T-cell (primary cell): ENCODE measurements around the gene RPAP3. TPM values are rescaled to one million over a fixed set of nuclear protein-coding genes. Genes with fewer than 3 reads are reported as not detected.

Experiments used
- ATAC-seq, 4 experiments: fragments of 200-7000 bp in 3 of 4; fragments of 150-1000 bp in 1 of 4; cut with Tn5 transposase; replicated peaks in 1 of 4; 1 replicate in 3 of 4; 2 replicates in 1 of 4; pipeline ENCODE4 v1.10.0; 2021; ENCODE audit warnings: moderate library complexity in 3 of 4, mild to moderate bottlenecking in 2 of 4, moderate number of reproducible peaks in 1 of 4
- CTCF ChIA-PET, 2 donors: fragments of 300-600 bp; sonication (Branson Sonifier 250); formaldehyde crosslinking; loops; one replicate each; lab custom pipeline; 2022; ENCODE audit warnings: antibody characterized with exemption in 2 of 2; lab: Charles Lee
- POLR2A ChIA-PET, 2 donors: fragments of 300-600 bp; sonication (Branson Sonifier 250); formaldehyde crosslinking; loops; one replicate each; lab custom pipeline; 2022; ENCODE audit warnings: antibody characterized with exemption in 2 of 2; lab: Charles Lee
- DNase-seq, 35 experiments: peaks; one replicate each; pipeline versions ENCODE4 v3.0.0 to v3.0.0-alpha.2; 2013 to 2023
- H3K27ac ChIP-seq: one replicate; pipeline ENCODE4 v1.5.1; 2013; ENCODE audit warnings: low read length
- H3K27me3 ChIP-seq, 2 experiments: replicated peaks in 1 of 2; 1 replicate in 1 of 2; 2 replicates in 1 of 2; pipeline versions ENCODE4 v1.6.1 to v1.7.0; 2013; ENCODE audit warnings: low read length in 1 of 2, mixed read lengths in 1 of 2; ENCODE audit not compliant: control insufficient read depth in 2 of 2, insufficient read depth in 2 of 2; ENCODE audit errors: extremely low read depth in 1 of 2
- H3K36me3 ChIP-seq, 2 donors: 1 replicate in 1 of 2; 2 replicates in 1 of 2; pipeline versions ENCODE4 v1.6.1 to v1.7.0; 2013; ENCODE audit warnings: low read length in 1 of 2; ENCODE audit not compliant: control insufficient read depth in 2 of 2, insufficient read depth in 1 of 2; ENCODE audit errors: extremely low read depth in 1 of 2
- H3K4me1 ChIP-seq, 2 experiments: 1 replicate in 1 of 2; 2 replicates in 1 of 2; pipeline versions ENCODE4 v1.6.1 to v1.7.0; 2013; ENCODE audit warnings: low read length in 2 of 2, mixed read lengths in 1 of 2; ENCODE audit not compliant: insufficient read depth in 2 of 2, control insufficient read depth in 1 of 2; ENCODE audit errors: extremely low read depth in 1 of 2
- H3K4me3 ChIP-seq, 2 donors: 1 replicate in 1 of 2; 2 replicates in 1 of 2; pipeline versions ENCODE4 v1.5.1 to v1.7.0; 2013; ENCODE audit warnings: mild to moderate bottlenecking in 2 of 2, low read length in 1 of 2, moderate library complexity in 1 of 2; ENCODE audit not compliant: control insufficient read depth in 1 of 2; ENCODE audit errors: extremely low read depth in 1 of 2
- H3K9me3 ChIP-seq: 2 replicates; pipeline ENCODE4 v1.7.0; 2013
- H3K27ac Mint-ChIP-seq, 2 donors: one replicate each; pipeline ENCODE4 v1.8.0; 2020 to 2021; ENCODE audit warnings: mild to moderate bottlenecking in 2 of 2, mixed read lengths in 2 of 2
- H3K27me3 Mint-ChIP-seq, 2 donors: one replicate each; pipeline ENCODE4 v1.8.0; 2021 to 2022; ENCODE audit warnings: mixed read lengths in 2 of 2
- H3K36me3 Mint-ChIP-seq: one replicate; pipeline ENCODE4 v1.8.0; 2021; ENCODE audit warnings: mixed read lengths
- H3K4me1 Mint-ChIP-seq, 3 donors: one replicate each; pipeline ENCODE4 v1.8.0; 2020 to 2022; ENCODE audit warnings: mixed read lengths in 3 of 3, mild to moderate bottlenecking in 1 of 3
- H3K4me3 Mint-ChIP-seq, 3 donors: one replicate each; pipeline ENCODE4 v1.8.0; 2020 to 2022; ENCODE audit warnings: mild to moderate bottlenecking in 3 of 3, mixed read lengths in 3 of 3, moderate library complexity in 3 of 3
- H3K9me3 Mint-ChIP-seq, 3 donors: one replicate each; pipeline ENCODE4 v1.8.0; 2020 to 2022; ENCODE audit warnings: mixed read lengths in 3 of 3
- whole genome bisulfite sequencing: methylation state at CpG from one replicate; pipeline ENCODE4 v1.1.5; 2013; ENCODE audit warnings: missing lambda C conversion rate; ENCODE audit not compliant: insufficient coverage; 5-methylcytosine and 5-hydroxymethylcytosine counted together
- total RNA-seq, 35 experiments: library from RNA in 6 of 35; stranded (reverse) in 6 of 35; fragments of 120-200 nt in 1 of 35; gene quantifications; one replicate each; pipeline versions ENCODE4 v1.2.1 to v1.2.4 and lab custom pipeline; 2013 to 2026

RPAP3 gene
- total RNA-seq, 5 donors from 2014 or later (not counting 1 experiment from before 2014, with no cell fraction given), result 24.0 to 33.5 (median 29.4) TPM

DNA sequence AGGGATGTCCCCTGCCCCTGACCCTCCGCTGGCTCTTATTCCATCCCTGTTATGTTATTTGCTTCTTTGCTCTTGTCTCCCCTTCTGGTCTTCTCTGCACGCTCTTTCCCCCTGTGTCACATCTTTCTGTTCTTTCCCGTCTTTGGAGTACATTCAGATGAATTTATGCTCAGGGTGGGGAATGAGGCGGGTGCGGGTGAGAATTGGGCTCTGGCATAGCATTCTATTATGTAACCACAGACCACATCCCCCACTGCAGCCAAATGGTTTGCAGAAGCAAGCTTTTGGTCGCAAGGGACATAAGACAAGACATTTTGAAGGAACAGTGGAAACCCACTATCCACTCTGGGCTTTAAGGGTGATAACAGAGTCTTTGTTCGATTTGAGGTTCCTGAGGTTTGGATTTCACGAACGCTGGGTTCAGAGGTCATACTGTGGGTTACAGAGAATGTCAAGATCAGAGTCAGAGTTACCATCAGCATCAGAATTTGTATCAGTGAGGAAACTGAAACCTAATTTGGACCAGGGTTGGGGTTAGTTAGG lies 15.7 kb upstream of the RPAP3 start:
- Histone ChIP-seq H3K4me1 (peaks cover 6 to 36% of the 10 kb centered on the region in 2 experiments), H3K9me3 (no peaks in the 10 kb centered on the region), H3K27ac (no peak overlapping the region), H3K36me3 (no peaks in the 10 kb centered on the region), H3K27me3 (no peaks in the 10 kb centered on the region), H3K4me3 (no peak overlapping the region)
- CTCF ChIA-PET, result interaction anchor here in 1 of 2 donors (1.4 kb wide), 1 partner anchor 44 kb away, joined by 3 read pairs; no protein-coding TSS in a partner anchor
- peak overlapping the region in 1 of 3 donors; percentile 12 for H3K4me3 Mint-ChIP-seq
- H3K27ac Mint-ChIP-seq, result peak overlapping the region in 1 of 2 donors; percentile 66
- 28% methylated on average over 3 of the region's 9 CpGs for WGBS
- H3K27me3 Mint-ChIP-seq, result no peaks in the 10 kb centered on the region
- no peaks in the 10 kb centered on the region for H3K9me3 Mint-ChIP-seq
- POLR2A ChIA-PET, result interaction anchor here in 1 of 2 donors (0.6 kb wide), 1 partner anchor 1466 kb away, joined by 6 read pairs; no protein-coding TSS in a partner anchor
- peaks cover 34 to 47% (median 36%) of the 10 kb centered on the region in 3 donors for H3K4me1 Mint-ChIP-seq
- DNase-seq (peak in 12 of 35 experiments; percentile 18 to 56 (median 36)), ATAC-seq (peak in 3 of 4 experiments; percentile 28 to 51 (median 34))
- H3K36me3 Mint-ChIP-seq, result peaks cover 20% of the 10 kb centered on the region

GRCh38 chr12:47718531-47718930 lies 12.7 kb upstream of the RPAP3 start:
- no CpG with 5 or more reads among the region's 1 CpG for WGBS
- CTCF ChIA-PET, result interaction anchor here (0.6 to 1.4 kb wide), 6 partner anchors 24 to 120 kb away, joined by 3 to 6 read pairs (median 4); no protein-coding TSS in a partner anchor
- Histone ChIP-seq H3K27me3 (no peaks in the 10 kb centered on the region), H3K36me3 (no peaks in the 10 kb centered on the region), H3K4me3 (no peak overlapping the region), H3K4me1 (peaks cover 6 to 41% of the 10 kb centered on the region in 2 experiments), H3K27ac (no peak overlapping the region), H3K9me3 (no peaks in the 10 kb centered on the region)
- H3K9me3 Mint-ChIP-seq, result no peaks in the 10 kb centered on the region
- peaks cover 43 to 54% (median 43%) of the 10 kb centered on the region in 3 donors for H3K4me1 Mint-ChIP-seq
- H3K36me3 Mint-ChIP-seq, result peaks cover 14% of the 10 kb centered on the region
- no peaks in the 10 kb centered on the region for H3K27me3 Mint-ChIP-seq
- no peak for ATAC-seq
- no peak overlapping the region for H3K4me3 Mint-ChIP-seq
- POLR2A ChIA-PET, result interaction anchor here in 1 of 2 donors (0.6 to 0.7 kb wide), 2 partner anchors 65 to 250 kb away, joined by 3 to 4 read pairs; no protein-coding TSS in a partner anchor
- DNase-seq, result no peak
- H3K27ac Mint-ChIP-seq, result peak overlapping the region; percentile 83 to 92

GRCh38 chr12:47717443-47718193 lies 11.8 kb upstream of the RPAP3 start:
- POLR2A ChIA-PET, result interaction anchor here in 1 of 2 donors (0.7 kb wide), 1 partner anchor 251 kb away, joined by 3 read pairs; no protein-coding TSS in a partner anchor
- 35% methylated on average over 6 of the region's 13 CpGs for WGBS
- peak; percentile 12 to 76 (median 54) for DNase-seq
- peaks cover 6 to 36% of the 10 kb centered on the region in 2 experiments for H3K4me1 ChIP-seq
- H3K4me3 ChIP-seq, result no peak overlapping the region
- Mint-ChIP-seq H3K4me3 (peak overlapping the region in 1 of 3 donors; percentile 61), H3K27ac (peak overlapping the region; percentile 83 to 92), H3K36me3 (peaks cover 14% of the 10 kb centered on the region), H3K27me3 (no peaks in the 10 kb centered on the region), H3K9me3 (no peaks in the 10 kb centered on the region), H3K4me1 (peaks cover 43 to 50% (median 43%) of the 10 kb centered on the region in 3 donors)
- CTCF ChIA-PET, result interaction anchor here (0.6 to 1.4 kb wide), 8 partner anchors 10 to 250 kb away, joined by 3 to 6 read pairs (median 4); no protein-coding TSS in a partner anchor
- H3K9me3 ChIP-seq, result no peaks in the 10 kb centered on the region
- no peaks in the 10 kb centered on the region for H3K27me3 ChIP-seq
- no peaks in the 10 kb centered on the region for H3K36me3 ChIP-seq
- H3K27ac ChIP-seq, result peak overlapping the region; percentile 62
- peak; percentile 68 to 84 (median 72) for ATAC-seq

GRCh38 chr12:47717046-47717442 lies 11.2 kb upstream of the RPAP3 start:
- WGBS, result 92% methylated on average over 3 of the region's 6 CpGs
- Histone ChIP-seq H3K9me3 (no peaks in the 10 kb centered on the region), H3K27ac (peak overlapping the region; percentile 62), H3K4me3 (no peak overlapping the region), H3K27me3 (no peaks in the 10 kb centered on the region), H3K36me3 (no peaks in the 10 kb centered on the region), H3K4me1 (peaks cover 6 to 31% of the 10 kb centered on the region in 2 experiments)
- Mint-ChIP-seq H3K9me3 (no peaks in the 10 kb centered on the region), H3K27ac (peak overlapping the region; percentile 83 to 92), H3K27me3 (no peaks in the 10 kb centered on the region), H3K36me3 (peaks cover 12% of the 10 kb centered on the region), H3K4me1 (peaks cover 39 to 44% (median 40%) of the 10 kb centered on the region in 3 donors), H3K4me3 (no peak overlapping the region)
- ATAC-seq (no peak), DNase-seq (no peak)
- POLR2A ChIA-PET, result no interaction called here
- CTCF ChIA-PET, result interaction anchor here (0.6 to 2.3 kb wide), 6 partner anchors 11 to 233 kb away, joined by 3 to 13 read pairs (median 4); no protein-coding TSS in a partner anchor

DNA sequence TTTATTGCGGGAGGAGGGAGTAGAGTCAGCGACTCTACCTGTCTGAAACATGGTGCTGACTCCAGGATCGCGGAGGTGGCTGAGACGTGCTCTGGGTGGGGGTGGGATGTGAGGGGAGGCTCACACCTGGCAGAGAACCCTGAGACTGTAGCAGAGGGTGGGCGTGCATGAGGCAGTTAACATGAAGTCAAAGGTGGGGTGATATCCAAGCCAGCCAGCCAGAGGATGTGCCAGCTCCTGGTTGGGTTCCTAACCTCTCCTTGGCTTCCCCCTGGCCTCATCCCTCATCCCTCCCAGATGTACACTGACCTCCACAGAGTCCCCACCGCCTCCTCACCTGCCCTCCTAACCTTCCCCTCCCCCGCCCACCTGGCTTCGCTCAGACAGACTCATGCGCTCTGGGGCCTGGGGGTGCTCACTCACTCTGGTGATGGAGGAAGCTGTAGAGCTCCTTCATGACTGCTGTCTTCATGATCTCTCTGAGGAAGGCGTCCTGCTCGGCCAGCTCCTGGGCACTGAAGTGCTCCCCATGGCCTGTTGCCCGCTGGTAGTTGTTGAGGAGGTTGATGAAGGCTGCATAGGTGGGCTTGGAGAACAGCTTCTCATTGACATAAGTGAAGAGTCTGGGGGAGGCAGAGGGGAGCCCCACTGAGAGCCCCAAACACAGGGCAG lies 10.2 kb upstream of the RPAP3 start:
- H3K4me3 Mint-ChIP-seq, result no peak overlapping the region
- DNase-seq, result no peak
- ATAC-seq, result no peak
- no peaks in the 10 kb centered on the region for H3K9me3 Mint-ChIP-seq
- Histone ChIP-seq H3K27ac (no peak overlapping the region), H3K27me3 (no peaks in the 10 kb centered on the region), H3K9me3 (no peaks in the 10 kb centered on the region), H3K36me3 (peaks cover 0 to 2% of the 10 kb centered on the region in 2 donors), H3K4me1 (peaks cover 6 to 24% of the 10 kb centered on the region in 2 experiments), H3K4me3 (no peak overlapping the region)
- POLR2A ChIA-PET, result interaction anchor here (0.6 to 0.7 kb wide), 2 partner anchors 49 to 145 kb away, joined by 3 read pairs; no protein-coding TSS in a partner anchor
- H3K4me1 Mint-ChIP-seq, result peaks cover 28 to 35% (median 31%) of the 10 kb centered on the region in 3 donors
- H3K27ac Mint-ChIP-seq, result peak overlapping the region in 1 of 2 donors; percentile 28
- peaks cover 4% of the 10 kb centered on the region for H3K36me3 Mint-ChIP-seq
- H3K27me3 Mint-ChIP-seq, result no peaks in the 10 kb centered on the region
- CTCF ChIA-PET, result interaction anchor here (0.5 to 2.4 kb wide), 14 partner anchors 26 to 684 kb away, joined by 3 to 16 read pairs (median 4); no protein-coding TSS in a partner anchor
- WGBS, result 80% methylated on average over 9 of the region's 13 CpGs
